ENCODE measurements around the gene MALSU1. TPM values are rescaled to one million over a fixed set of nuclear protein-coding genes. Genes with fewer than 3 reads are reported as not detected.

MALSU1 gene
- total and polyA plus RNA-seq, 8 donors = 10.7 to 29.4 (median 21.2) TPM

GRCh38 chr7:23343806-23344475 is 44.8 kb downstream of the MALSU1 start:
- WGBS, 2 donors = 84 to 91% methylated on average over 9 of the region's 9 CpGs
- no peak for ATAC-seq

GRCh38 chr7:23345601-23346000 is 46.5 kb downstream of the MALSU1 start:
- WGBS, 2 donors = 91 to 96% methylated on average over 6 of the region's 6 CpGs

More at GRCh38 chr7:23343806-23344475, 44.8 kb downstream of the MALSU1 start:
- no peaks in the 10 kb centered on the region for H3K9me3 ChIP-seq
- DNase-seq = no peak
- no peak for FAIRE-seq
- no peaks in the 10 kb centered on the region for H3K4me1 ChIP-seq
- H3K36me3 ChIP-seq = no peaks in the 10 kb centered on the region
- intact Hi-C loops (cut with DNase I) = no loop called here
- H3K27me3 ChIP-seq = peaks cover 0 to 16% (median 0%) of the 10 kb centered on the region in 4 donors
- H3K27ac ChIP-seq = no peak overlapping the region
- no peak overlapping the region for H3K4me3 ChIP-seq
- no peak for TF ChIP-seq CTCF (IDR thresholded peaks at IDR 0.05)

GRCh38 chr7:23346316-23346715 is 47.2 kb downstream of the MALSU1 start:
- ATAC-seq = no peak
- H3K27me3 ChIP-seq = no peaks in the 10 kb centered on the region
- no peaks in the 10 kb centered on the region for H3K9me3 ChIP-seq
- no peaks in the 10 kb centered on the region for H3K4me1 ChIP-seq
- H3K4me3 ChIP-seq = no peak overlapping the region
- intact Hi-C loops (cut with DNase I) = no loop called here
- 86 to 94% methylated on average over 8 of the region's 8 CpGs for WGBS, 2 donors
- DNase-seq = no peak
- no peak overlapping the region for H3K27ac ChIP-seq
- FAIRE-seq = no peak
- H3K36me3 ChIP-seq = no peaks in the 10 kb centered on the region
- TF ChIP-seq CTCF (IDR thresholded peaks at IDR 0.05) = no peak

More at GRCh38 chr7:23345601-23346000, 46.5 kb downstream of the MALSU1 start:
- DNase-seq (no peak), ATAC-seq (no peak), FAIRE-seq (no peak)
- Histone ChIP-seq H3K4me1 (no peaks in the 10 kb centered on the region), H3K27me3 (peaks cover 0 to 4% (median 0%) of the 10 kb centered on the region in 4 donors), H3K4me3 (no peak overlapping the region), H3K9me3 (no peaks in the 10 kb centered on the region), H3K27ac (no peak overlapping the region), H3K36me3 (no peaks in the 10 kb centered on the region)
- intact Hi-C loops (cut with DNase I) = no loop called here
- TF ChIP-seq CTCF (IDR thresholded peaks at IDR 0.05) = no peak

GRCh38 chr7:23347033-23347681 is 48.0 kb downstream of the MALSU1 start:
- no peak for ATAC-seq
- no peak overlapping the region for H3K27ac ChIP-seq
- no peak for TF ChIP-seq CTCF (IDR thresholded peaks at IDR 0.05)
- 87 to 93% methylated on average over 9 of the region's 9 CpGs for WGBS, 2 donors
- no peaks in the 10 kb centered on the region for H3K9me3 ChIP-seq
- intact Hi-C loops (cut with DNase I) = no loop called here
- no peak for FAIRE-seq
- no peaks in the 10 kb centered on the region for H3K27me3 ChIP-seq
- H3K4me3 ChIP-seq = no peak overlapping the region
- DNase-seq = no peak
- no peaks in the 10 kb centered on the region for H3K36me3 ChIP-seq
- no peaks in the 10 kb centered on the region for H3K4me1 ChIP-seq

- no peak for TF ChIP-seq CTCF (IDR thresholded peaks at IDR 0.05)
- no peak overlapping the region for H3K4me3 ChIP-seq
- no peaks in the 10 kb centered on the region for H3K36me3 ChIP-seq
- ATAC-seq (peak in 1 of 4 donors; percentile 38), DNase-seq (no peak), FAIRE-seq (no peak)
- no peak overlapping the region for H3K27ac ChIP-seq
- H3K4me1 ChIP-seq = no peaks in the 10 kb centered on the region
- no peaks in the 10 kb centered on the region for H3K27me3 ChIP-seq
- intact Hi-C loops (cut with DNase I) = no loop called here
- WGBS, 2 donors = 81 to 88% methylated on average over 8 of the region's 8 CpGs
- H3K9me3 ChIP-seq = no peaks in the 10 kb centered on the region
These were observed 48.6 kb downstream of the MALSU1 start for GRCh38 chr7:23347682-23348180.
